Measurements from ENCODE around the gene TKTL2. TPM values are rescaled to one million over a fixed set of nuclear protein-coding genes. Genes with fewer than 3 reads are reported as not detected.

The TKTL2 gene
- total RNA-seq, 2 experiments from 2014 or later: not detected

GRCh38 chr4:163494360-163495241 is 21.0 kb upstream of the TKTL2 start, which contains the start of gene TMA16:
TSS of gene TMA16 (plus strand) at chr4:163494690. CDS start at chr4:163494802, 112 bp downstream.
- DNase-seq (peak; percentile 91), ATAC-seq (peak; percentile 91)
- peak within 1 kb of the TSS; percentile 100 for H3K4me3 Mint-ChIP-seq
- H3K27me3 Mint-ChIP-seq: no peaks in the 10 kb centered on the region
- no peak for TF ChIP-seq CTCF (IDR thresholded peaks at IDR 0.05)
- H3K9me3 Mint-ChIP-seq: no peaks in the 10 kb centered on the region
- CTCF ChIA-PET: interaction anchor here (1.0 to 1.8 kb wide), 6 partner anchors 9 to 60 kb away, joined by 3 to 16 read pairs (median 4); no protein-coding TSS in a partner anchor
- H3K27ac Mint-ChIP-seq: peak within 1 kb of the TSS; percentile 99
- intact Hi-C loops (cut with micrococcal nuclease): loop anchor here (5.0 kb wide), 1 partner anchor 327 kb away; the partner anchor contains the start of gene NAF1
- H3K36me3 Mint-ChIP-seq (ENCODE audit: low read depth): peaks cover 22% of the 10 kb centered on the region
- H3K4me1 Mint-ChIP-seq (ENCODE audit: low read depth): peaks cover 26% of the 10 kb centered on the region
- POLR2A ChIA-PET: interaction anchor here (0.6 to 2.3 kb wide), 17 partner anchors 9 to 1967 kb away, joined by 3 to 20 read pairs (median 4); partner anchors contain the start of gene NAF1

GRCh38 chr4:163493643-163494359 is 20.2 kb upstream of the TKTL2 start:
- H3K9me3 Mint-ChIP-seq: no peaks in the 10 kb centered on the region
- peak; percentile 35 for ATAC-seq
- H3K27ac Mint-ChIP-seq: peak overlapping the region; percentile 99
- peaks cover 25% of the 10 kb centered on the region for H3K4me1 Mint-ChIP-seq (ENCODE audit: low read depth)
- peak; percentile 25 for DNase-seq
- no peak for TF ChIP-seq CTCF (IDR thresholded peaks at IDR 0.05)
- peak overlapping the region; percentile 100 for H3K4me3 Mint-ChIP-seq
- H3K27me3 Mint-ChIP-seq: peaks cover 2% of the 10 kb centered on the region
- H3K36me3 Mint-ChIP-seq (ENCODE audit: low read depth): peaks cover 22% of the 10 kb centered on the region
- ChIA-PET POLR2A (interaction anchor here (0.6 to 2.3 kb wide), 17 partner anchors 8 to 1968 kb away, joined by 3 to 20 read pairs (median 4); partner anchors contain the start of gene NAF1), CTCF (interaction anchor here (1.0 to 1.8 kb wide), 6 partner anchors 8 to 61 kb away, joined by 3 to 16 read pairs (median 4); no protein-coding TSS in a partner anchor)
- intact Hi-C loops (cut with micrococcal nuclease): no loop called here

GRCh38 chr4:163492951-163493504 is 19.5 kb upstream of the TKTL2 start:
- Mint-ChIP-seq H3K9me3 (no peaks in the 10 kb centered on the region), H3K4me1 (ENCODE audit: low read depth) (peaks cover 23% of the 10 kb centered on the region), H3K4me3 (peak overlapping the region; percentile 100), H3K27me3 (peaks cover 2% of the 10 kb centered on the region), H3K27ac (peak overlapping the region; percentile 99), H3K36me3 (ENCODE audit: low read depth) (peaks cover 22% of the 10 kb centered on the region)
- ATAC-seq (no peak), DNase-seq (no peak)
- intact Hi-C loops (cut with micrococcal nuclease): no loop called here
- POLR2A ChIA-PET: interaction anchor here (0.6 to 2.3 kb wide), 3 partner anchors 12 to 54 kb away, joined by 3 to 20 read pairs (median 3); no protein-coding TSS in a partner anchor
- no peak for TF ChIP-seq CTCF (IDR thresholded peaks at IDR 0.05)
- CTCF ChIA-PET: interaction anchor here (1.6 to 1.8 kb wide), 2 partner anchors 57 to 61 kb away, joined by 6 to 16 read pairs; no protein-coding TSS in a partner anchor

GRCh38 chr4:163489929-163490328 is 16.4 kb upstream of the TKTL2 start:
- ChIA-PET CTCF (no interaction called here), POLR2A (interaction anchor here (0.6 kb wide), 1 partner anchor 738 kb away, joined by 3 read pairs; no protein-coding TSS in a partner anchor)
- no peak for TF ChIP-seq CTCF (IDR thresholded peaks at IDR 0.05)
- no peak for DNase-seq
- ATAC-seq: no peak
- Mint-ChIP-seq H3K4me3 (no peak overlapping the region), H3K36me3 (ENCODE audit: low read depth) (peaks cover 2% of the 10 kb centered on the region), H3K27ac (no peak overlapping the region), H3K27me3 (peaks cover 5% of the 10 kb centered on the region), H3K9me3 (no peaks in the 10 kb centered on the region), H3K4me1 (ENCODE audit: low read depth) (peaks cover 3% of the 10 kb centered on the region)
- intact Hi-C loops (cut with micrococcal nuclease): no loop called here
